Loucy (cell line): ENCODE results near the gene C12orf75.

Source experiments
- H2AFZ ChIP-seq: fragments of 200-600 bp; sonication (generic); 2 replicates; pipeline ENCODE4 v1.6.0; 2016; ENCODE audit warnings: antibody characterized with exemption, mild to moderate bottlenecking, low read length, moderate library complexity
- H3F3A ChIP-seq: fragments of 200-600 bp; 2 replicates; pipeline ENCODE4 v1.6.0; 2016; ENCODE audit warnings: antibody characterized with exemption, low read depth, mild to moderate bottlenecking
- H3K27me3 ChIP-seq: fragments of 200-600 bp; sonication (generic); 2 replicates; pipeline ENCODE4 v1.6.1; 2014; ENCODE audit warnings: low read length, mild to moderate bottlenecking; ENCODE audit not compliant: insufficient read depth, poor library complexity, severe bottlenecking
- H3K36me3 ChIP-seq: fragments of 200-600 bp; sonication (generic); 2 replicates; pipeline ENCODE4 v1.6.1; 2016; ENCODE audit warnings: low read length; ENCODE audit not compliant: insufficient read depth
- H3K4me1 ChIP-seq: fragments of 200-600 bp; sonication (generic); 2 replicates; pipeline ENCODE4 v1.5.1; 2014; ENCODE audit warnings: low read length, mild to moderate bottlenecking; ENCODE audit not compliant: insufficient read depth, poor library complexity, severe bottlenecking
- H3K4me2 ChIP-seq: fragments of 200-600 bp; sonication (generic); 2 replicates; pipeline ENCODE4 v1.6.0; 2014; ENCODE audit warnings: antibody characterized with exemption, low read length, low read depth, mild to moderate bottlenecking; ENCODE audit not compliant: poor library complexity, severe bottlenecking
- H3K4me3 ChIP-seq: fragments of 200-600 bp; sonication (generic); 2 replicates; pipeline ENCODE4 v1.5.1; 2014; ENCODE audit warnings: low read length, mild to moderate bottlenecking, mixed read lengths; ENCODE audit not compliant: poor library complexity, severe bottlenecking
- H3K79me2 ChIP-seq: fragments of 200-600 bp; sonication (generic); 2 replicates; pipeline ENCODE4 v1.6.1; 2014; ENCODE audit warnings: low read length; ENCODE audit not compliant: insufficient read depth
- H3K9ac ChIP-seq: fragments of 200-600 bp; sonication (generic); 2 replicates; pipeline ENCODE4 v1.6.0; 2014; ENCODE audit warnings: mild to moderate bottlenecking, low read depth, low read length, moderate library complexity; ENCODE audit not compliant: poor library complexity, severe bottlenecking
- H3K9me2 ChIP-seq: fragments of 200-600 bp; sonication (generic); replicated peaks from 2 replicates; pipeline ENCODE4 v1.6.1; 2016; ENCODE audit warnings: low read depth, low read length, mixed read lengths
- H3K9me3 ChIP-seq: fragments of 200-600 bp; sonication (generic); 2 replicates; pipeline ENCODE4 v1.6.1; 2014; ENCODE audit warnings: mild to moderate bottlenecking, antibody characterized with exemption, low read length, low read depth; ENCODE audit not compliant: insufficient read depth
- H4K20me1 ChIP-seq: fragments of 200-600 bp; sonication (generic); 2 replicates; pipeline ENCODE4 v1.6.0; 2014; ENCODE audit warnings: antibody characterized with exemption, low read length, mild to moderate bottlenecking; ENCODE audit not compliant: insufficient read depth, poor library complexity, severe bottlenecking
- CTCF ChIP-seq: fragments of 200-600 bp; sonication (generic); conservative IDR thresholded peaks from 2 replicates; pipeline ENCODE4 v1.5.1; 2014; ENCODE audit warnings: mild to moderate bottlenecking, antibody characterized with exemption, low read length
- EZH2phosphoT487 ChIP-seq: fragments of 200-600 bp; IDR thresholded peaks from 2 replicates; pipeline ENCODE4 v1.6.1; 2018; ENCODE audit warnings: antibody characterized with exemption, mild to moderate bottlenecking, moderate library complexity, borderline replicate concordance

The C12orf75 gene

GRCh38 chr12:105342464-105342863 lies 12.0 kb downstream of the C12orf75 start:
- no peaks in the 10 kb centered on the region for H3F3A ChIP-seq
- H3K9ac ChIP-seq = no peak overlapping the region
- H3K36me3 ChIP-seq = peaks cover 22% of the 10 kb centered on the region
- H2AFZ ChIP-seq = no peak overlapping the region
- peaks cover 30% of the 10 kb centered on the region for H3K4me1 ChIP-seq
- no peak overlapping the region for H3K4me2 ChIP-seq
- TF ChIP-seq EZH2phosphoT487 (no peak), CTCF (no peak)
- H3K9me2 ChIP-seq = no peaks in the 10 kb centered on the region
- H3K4me3 ChIP-seq = no peak overlapping the region
- peaks cover 17% of the 10 kb centered on the region; the same call in 1 of the 2 replicates for H3K9me3 ChIP-seq
- H3K27me3 ChIP-seq = no peaks in the 10 kb centered on the region
- peaks cover 100% of the 10 kb centered on the region for H3K79me2 ChIP-seq
- peaks cover 44% of the 10 kb centered on the region for H4K20me1 ChIP-seq

- no peak for TF ChIP-seq EZH2phosphoT487
- TF ChIP-seq CTCF = no peak
- no peaks in the 10 kb centered on the region for H3K9me2 ChIP-seq
- H3K4me1 ChIP-seq = peaks cover 25% of the 10 kb centered on the region
- H3K4me2 ChIP-seq = no peak overlapping the region
- H4K20me1 ChIP-seq = peaks cover 36% of the 10 kb centered on the region
- peaks cover 16% of the 10 kb centered on the region for H3K36me3 ChIP-seq
- H2AFZ ChIP-seq = no peak overlapping the region
- H3K79me2 ChIP-seq = peaks cover 100% of the 10 kb centered on the region
- no peaks in the 10 kb centered on the region for H3F3A ChIP-seq
- no peak overlapping the region for H3K9ac ChIP-seq
- no peaks in the 10 kb centered on the region for H3K27me3 ChIP-seq
- no peak overlapping the region for H3K4me3 ChIP-seq
- H3K9me3 ChIP-seq = peaks cover 17% of the 10 kb centered on the region; the same call in 1 of the 2 replicates
These were observed 13.3 kb downstream of the C12orf75 start for GRCh38 chr12:105343836-105344235.

GRCh38 chr12:105347499-105347898 lies 17.0 kb downstream of the C12orf75 start:
- peak overlapping the region; percentile 2 for H3K4me2 ChIP-seq
- no peaks in the 10 kb centered on the region for H3K27me3 ChIP-seq
- H3F3A ChIP-seq = peaks cover 3% of the 10 kb centered on the region; the same call in 1 of the 2 replicates
- no peak overlapping the region for H3K4me3 ChIP-seq
- H3K36me3 ChIP-seq = peaks cover 5% of the 10 kb centered on the region; the same call in 1 of the 2 replicates
- H2AFZ ChIP-seq = no peak overlapping the region
- H3K9ac ChIP-seq = no peak overlapping the region
- TF ChIP-seq EZH2phosphoT487 (no peak), CTCF (no peak)
- no peaks in the 10 kb centered on the region for H3K9me2 ChIP-seq
- H3K79me2 ChIP-seq = peaks cover 98% of the 10 kb centered on the region
- no peaks in the 10 kb centered on the region for H3K9me3 ChIP-seq
- peaks cover 50% of the 10 kb centered on the region for H3K4me1 ChIP-seq
- peaks cover 30% of the 10 kb centered on the region for H4K20me1 ChIP-seq
